GM21723 (cell line): Measurements from ENCODE around the gene INPPL1.

Experiments used
- ATAC-seq: cut with Tn5 transposase; IDR thresholded peaks from one replicate; pipeline ENCODE4 v1.9.1; 2021; ENCODE audit warnings: mild to moderate bottlenecking, moderate library complexity; ENCODE audit not compliant: unreplicated experiment

INPPL1 gene

DNA sequence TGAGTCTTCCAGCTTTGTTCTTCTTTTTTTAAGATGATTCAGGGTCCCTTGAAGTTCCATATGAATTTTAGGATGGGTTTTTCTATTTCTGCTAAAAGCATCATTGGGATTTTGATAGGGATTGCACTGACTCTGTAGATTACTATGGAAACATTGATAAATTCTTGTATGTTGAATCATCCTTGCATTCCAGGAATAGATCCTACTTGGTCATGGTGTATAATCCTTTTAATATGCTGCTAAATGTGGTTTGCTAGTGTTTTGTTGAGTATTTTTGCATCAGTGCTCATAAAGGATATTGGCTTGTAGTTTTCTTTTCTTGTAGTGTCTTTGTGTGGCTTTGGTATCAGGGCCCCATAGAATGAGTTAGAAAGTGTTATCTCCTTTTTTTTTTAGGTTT, 54.3 kb downstream of the INPPL1 start:
- ATAC-seq, result no peak

GRCh38 chr11:72280037-72280436, 55.5 kb downstream of the INPPL1 start:
- ATAC-seq, result no peak

DNA sequence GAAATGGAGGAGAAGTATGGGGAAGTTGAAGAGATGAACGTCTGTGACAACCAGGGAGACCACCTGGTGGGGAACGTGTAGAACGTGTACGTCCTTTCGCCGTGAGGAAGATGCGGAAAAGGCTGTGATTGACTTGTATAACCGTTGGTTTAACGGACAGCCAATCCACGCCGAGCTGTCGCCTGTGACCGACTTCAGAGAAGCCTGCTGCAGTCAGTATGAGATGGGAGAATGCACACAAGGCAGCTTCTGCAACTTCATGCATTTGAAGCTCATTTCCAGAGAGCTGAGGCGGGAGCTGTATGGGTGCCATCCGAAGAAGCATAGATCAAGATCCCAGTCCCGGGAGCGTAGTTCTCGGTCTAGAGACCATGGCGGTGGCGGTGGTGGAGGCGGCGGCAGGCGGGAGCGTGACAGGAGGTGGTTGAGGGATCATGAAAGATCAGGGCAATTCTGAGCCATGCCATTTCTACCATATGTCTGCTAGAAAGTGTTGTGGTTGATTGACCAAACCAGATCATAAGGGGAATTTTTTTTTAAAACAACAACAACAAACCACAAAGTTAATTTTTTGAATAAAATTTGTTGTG, 56.3 kb downstream of the INPPL1 start:
- ATAC-seq, result no peak

DNA sequence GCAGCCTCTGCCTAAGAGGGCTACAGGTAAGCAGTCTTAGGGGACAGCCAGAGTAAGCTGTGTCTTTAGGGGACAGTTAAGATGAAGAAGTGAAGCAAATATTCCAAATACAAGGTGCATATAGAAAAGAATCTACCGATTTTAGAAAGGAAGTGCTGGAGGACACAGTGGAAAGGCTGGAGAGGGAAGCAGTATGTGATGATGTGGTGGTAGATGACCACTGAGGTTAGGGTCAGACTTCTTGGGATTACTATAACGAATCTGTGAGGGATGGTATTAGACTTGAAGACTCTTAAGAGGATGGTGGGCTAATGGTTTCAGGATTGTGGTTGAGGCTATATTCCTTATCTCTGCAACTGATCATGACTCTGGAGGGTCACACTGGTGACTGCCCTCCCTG, 59.4 kb downstream of the INPPL1 start:
- ATAC-seq, result no peak

DNA sequence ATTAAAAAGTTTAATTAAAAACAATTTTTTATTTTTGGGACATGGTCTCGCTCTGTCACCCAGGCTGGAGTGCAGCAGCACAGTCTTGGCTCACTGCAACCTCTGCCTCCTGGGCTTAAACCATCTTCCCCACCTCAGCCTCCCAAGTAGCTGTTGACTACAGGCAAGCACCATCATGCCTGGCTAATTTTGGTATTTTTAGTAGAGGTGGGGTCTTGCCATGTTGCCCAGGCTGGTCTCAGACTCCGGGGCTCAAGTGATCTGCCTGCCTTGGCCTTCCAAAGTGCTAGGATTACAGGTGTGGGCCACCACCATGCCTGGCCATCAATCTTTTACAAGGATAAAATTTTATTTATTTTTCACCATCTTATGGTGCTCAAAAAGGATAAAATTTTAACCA, 62.7 kb downstream of the INPPL1 start:
- ATAC-seq, result no peak
